Activated T-cell treated with anti-CD3 and anti-CD28 coated beads, Interleukin-2, amount 50 U/mL, for 1 hour (primary cell): Measurements from ENCODE around the gene INO80C.
"Not testable (repeated sequence)": the region's sequence is repeated elsewhere in the genome, so short reads cannot be mapped to it uniquely, and the experiment has no call there.

Experiments
- DNase-seq: peaks from one replicate; pipeline ENCODE4 v3.0.0-alpha.2; 2020

Gene INO80C

GRCh38 chr18:35512761-35513160 lies 15.0 kb upstream of the INO80C start:
- DNase-seq = no peak

GRCh38 chr18:35511833-35512232 lies 14.1 kb upstream of the INO80C start:
- DNase-seq = no peak

GRCh38 chr18:35511428-35511827 lies 13.7 kb upstream of the INO80C start:
- DNase-seq = no peak

GRCh38 chr18:35510076-35510651 lies 12.4 kb upstream of the INO80C start:
- no peak for DNase-seq

GRCh38 chr18:35508746-35509338 lies 11.1 kb upstream of the INO80C start:
- DNase-seq = no peak

- DNase-seq = no peak
These were observed 10.3 kb upstream of the INO80C start for GRCh38 chr18:35508030-35508429.

GRCh38 chr18:35507623-35508022 lies 9.9 kb upstream of the INO80C start:
- DNase-seq = no peak

- DNase-seq = no peak
These were observed 9.4 kb upstream of the INO80C start for GRCh38 chr18:35507192-35507591.

- no peak for DNase-seq
These were observed 8.4 kb upstream of the INO80C start for GRCh38 chr18:35506024-35506712.

- DNase-seq = no peak
These were observed 7.2 kb upstream of the INO80C start for GRCh38 chr18:35504996-35505395.

GRCh38 chr18:35502052-35502451 lies 4.3 kb upstream of the INO80C start:
- DNase-seq = no peak

- DNase-seq = no peak
These were observed 3.6 kb upstream of the INO80C start for GRCh38 chr18:35501369-35501768.

GRCh38 chr18:35500113-35500512 lies 2.4 kb upstream of the INO80C start:
- DNase-seq = no peak

GRCh38 chr18:35497027-35497369 lies 762 bp downstream of the INO80C start:
- no peak for DNase-seq

GRCh38 chr18:35495536-35496314 lies 2.0 kb downstream of the INO80C start:
- DNase-seq = no peak

GRCh38 chr18:35494251-35495220 lies 3.2 kb downstream of the INO80C start:
- no peak for DNase-seq

- DNase-seq = no peak
These were observed 6.1 kb downstream of the INO80C start for GRCh38 chr18:35491700-35492077.

GRCh38 chr18:35490894-35491699 lies 6.7 kb downstream of the INO80C start:
- no peak for DNase-seq

- DNase-seq = no peak
These were observed 7.8 kb downstream of the INO80C start for GRCh38 chr18:35489913-35490490.

GRCh38 chr18:35489281-35489680 lies 8.5 kb downstream of the INO80C start:
- DNase-seq = not testable (repeated sequence)

- not testable (repeated sequence) for DNase-seq
These were observed 9.4 kb downstream of the INO80C start for GRCh38 chr18:35488396-35488795.
